Measurements from ENCODE around the gene NAT8L.

GRCh38 chr4:2066011-2066551, 7.0 kb downstream of the NAT8L start:
- TF ChIP-seq CTCF (IDR thresholded peaks at IDR 0.05) (no peak), POLR2A (IDR thresholded peaks at IDR 0.05; ENCODE audit: low read depth) (no peak), EP300 (IDR thresholded peaks at IDR 0.05) (no peak), POLR2AphosphoS5 (IDR thresholded peaks at IDR 0.05) (no peak)

Data from esophagus muscularis mucosa (tissue), 4 donors.